CD4-positive, CD25-positive, alpha-beta regulatory T cell (primary cell): ENCODE results near the gene VN1R5. TPM values are rescaled to one million over a fixed set of nuclear protein-coding genes. Genes with fewer than 3 reads are reported as not detected.

Experiments
- ATAC-seq, 2 donors: fragments of 150-1000 bp; cut with Tn5 transposase; one replicate each; pipeline ENCODE4 v1.10.0; 2021; ENCODE audit warnings: low read depth in 2 of 2, moderate number of reproducible peaks in 2 of 2, moderate library complexity in 1 of 2
- DNase-seq, 3 donors: peaks; one replicate each; pipeline versions ENCODE4 v3.0.0 to v3.0.0-alpha.2; 2012 to 2022; ENCODE audit warnings: mixed read lengths in 1 of 3
- H3K27ac ChIP-seq: one replicate; pipeline ENCODE4 v1.7.0; 2013; ENCODE audit warnings: mild to moderate bottlenecking, low read length; ENCODE audit not compliant: insufficient read depth, poor library complexity, severe bottlenecking
- H3K27me3 ChIP-seq: one replicate; pipeline ENCODE4 v1.7.0; 2013; ENCODE audit warnings: low read length; ENCODE audit not compliant: control insufficient read depth, insufficient read depth
- H3K36me3 ChIP-seq: one replicate; pipeline ENCODE4 v1.7.0; 2013; ENCODE audit warnings: mild to moderate bottlenecking, low read length, moderate library complexity; ENCODE audit not compliant: control insufficient read depth, insufficient read depth
- H3K4me1 ChIP-seq: 2 replicates; pipeline ENCODE4 v1.7.0; 2013; ENCODE audit warnings: mild to moderate bottlenecking, low read length; ENCODE audit not compliant: insufficient read depth, control insufficient read depth, poor library complexity, severe bottlenecking
- H3K4me3 ChIP-seq: one replicate; pipeline ENCODE4 v1.7.0; 2013; ENCODE audit warnings: low read depth, mild to moderate bottlenecking, low read length, moderate library complexity
- H3K9me3 ChIP-seq, 2 experiments: 1 replicate in 1 of 2; 2 replicates in 1 of 2; pipeline ENCODE4 v1.7.0; 2013; ENCODE audit warnings: low read length in 2 of 2, mild to moderate bottlenecking in 1 of 2, moderate library complexity in 1 of 2; ENCODE audit not compliant: control insufficient read depth in 2 of 2
- H3K27ac Mint-ChIP-seq, 3 donors: one replicate each; pipeline ENCODE4 v1.8.0; 2020 to 2022; ENCODE audit warnings: mild to moderate bottlenecking in 3 of 3, mixed read lengths in 3 of 3, moderate library complexity in 2 of 3
- H3K27me3 Mint-ChIP-seq: one replicate; pipeline ENCODE4 v1.8.0; 2022; ENCODE audit warnings: mild to moderate bottlenecking, mixed read lengths
- H3K36me3 Mint-ChIP-seq: one replicate; pipeline ENCODE4 v1.8.0; 2020; ENCODE audit warnings: mixed read lengths
- H3K4me1 Mint-ChIP-seq, 4 donors: one replicate each; pipeline ENCODE4 v1.8.0; 2020 to 2022; ENCODE audit warnings: mixed read lengths in 4 of 4, mild to moderate bottlenecking in 1 of 4
- H3K4me3 Mint-ChIP-seq, 4 donors: one replicate each; pipeline ENCODE4 v1.8.0; 2020 to 2022; ENCODE audit warnings: mild to moderate bottlenecking in 4 of 4, mixed read lengths in 4 of 4, moderate library complexity in 3 of 4
- H3K9me3 Mint-ChIP-seq, 7 donors: one replicate each; pipeline ENCODE4 v1.8.0; 2020 to 2022; ENCODE audit warnings: mixed read lengths in 7 of 7, mild to moderate bottlenecking in 3 of 7, moderate library complexity in 2 of 7
- polyA plus RNA-seq, 4 donors: library from polyadenylated mRNA; unstranded; fragments of 300-500 nt; fragmentation: Illumina TruSeq; gene quantifications; one replicate each; pipeline ENCODE4 v1.2.3, GENCODE V29; 2021
- total RNA-seq: library from RNA; stranded (reverse); gene quantifications from one replicate; pipeline ENCODE4 v1.2.3, GENCODE V29; 2022

The VN1R5 gene
- total and polyA plus RNA-seq, 5 donors from 2014 or later, result not detected

DNA sequence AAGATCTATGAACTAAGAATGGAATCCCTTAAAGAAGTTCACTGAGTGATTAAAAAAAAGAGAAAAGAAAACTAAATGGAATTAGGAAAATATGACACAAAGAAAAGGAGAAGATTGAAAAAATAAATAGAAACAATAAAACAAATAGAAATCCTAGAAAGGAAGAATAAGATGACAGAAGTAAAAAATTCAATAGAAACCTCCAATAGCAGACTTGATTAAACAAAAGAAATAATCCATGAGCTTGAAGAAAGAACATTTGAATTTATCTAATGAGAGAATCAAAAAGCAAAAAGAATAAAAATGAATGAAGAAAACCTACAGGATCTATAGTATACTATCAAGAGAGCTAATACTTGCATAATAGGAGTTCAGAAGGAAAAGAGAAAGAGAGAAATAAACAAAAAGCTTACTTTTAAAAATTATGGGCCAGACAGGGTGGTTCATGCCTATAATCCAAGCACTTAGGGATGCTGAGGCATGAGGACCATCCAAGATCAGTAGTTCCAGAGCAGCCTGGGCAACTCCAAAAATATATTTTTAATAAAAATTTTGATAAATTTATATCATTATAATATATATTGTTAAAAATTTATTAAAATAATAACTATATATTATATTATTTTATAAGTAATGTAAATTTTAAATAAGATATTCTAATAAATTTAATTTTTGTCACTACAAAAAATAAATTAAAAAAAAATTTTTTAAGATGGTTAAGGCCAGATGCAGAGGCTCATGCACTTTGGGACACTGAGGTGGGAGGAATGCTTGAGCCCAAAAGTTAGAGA is 9.4 kb upstream of the VN1R5 start:
- Mint-ChIP-seq H3K27me3 (peaks cover 4% of the 10 kb centered on the region), H3K36me3 (no peaks in the 10 kb centered on the region), H3K9me3 (peaks cover 3 to 35% (median 23%) of the 10 kb centered on the region in 7 donors), H3K4me3 (no peak overlapping the region), H3K27ac (no peak overlapping the region), H3K4me1 (no peaks in the 10 kb centered on the region)
- DNase-seq (no peak), ATAC-seq (no peak)
- peaks cover 0 to 6% of the 10 kb centered on the region in 2 experiments for H3K9me3 ChIP-seq
- no peaks in the 10 kb centered on the region for H3K27me3 ChIP-seq
- no peak overlapping the region for H3K4me3 ChIP-seq
- no peak overlapping the region for H3K27ac ChIP-seq
- no peaks in the 10 kb centered on the region for H3K36me3 ChIP-seq
- H3K4me1 ChIP-seq, result no peaks in the 10 kb centered on the region

GRCh38 chr1:247247568-247247967 is 8.3 kb upstream of the VN1R5 start:
- DNase-seq, result no peak
- peaks cover 5 to 41% (median 25%) of the 10 kb centered on the region in 7 donors for H3K9me3 Mint-ChIP-seq
- H3K4me3 ChIP-seq, result no peak overlapping the region
- no peaks in the 10 kb centered on the region for H3K27me3 ChIP-seq
- H3K4me1 Mint-ChIP-seq, result no peaks in the 10 kb centered on the region
- no peak overlapping the region for H3K4me3 Mint-ChIP-seq
- H3K9me3 ChIP-seq, result peaks cover 0 to 6% of the 10 kb centered on the region in 2 experiments
- no peaks in the 10 kb centered on the region for H3K36me3 ChIP-seq
- no peaks in the 10 kb centered on the region for H3K4me1 ChIP-seq
- no peak overlapping the region for H3K27ac ChIP-seq
- peaks cover 4% of the 10 kb centered on the region for H3K27me3 Mint-ChIP-seq
- H3K27ac Mint-ChIP-seq, result no peak overlapping the region
- H3K36me3 Mint-ChIP-seq, result no peaks in the 10 kb centered on the region
- ATAC-seq, result no peak

GRCh38 chr1:247266053-247266452 is 10.2 kb downstream of the VN1R5 start:
- peaks cover 8 to 21% (median 13%) of the 10 kb centered on the region in 7 donors for H3K9me3 Mint-ChIP-seq
- Histone ChIP-seq H3K27ac (no peak overlapping the region), H3K4me1 (no peaks in the 10 kb centered on the region), H3K27me3 (no peaks in the 10 kb centered on the region), H3K36me3 (no peaks in the 10 kb centered on the region), H3K9me3 (peaks cover 0 to 4% of the 10 kb centered on the region in 2 experiments), H3K4me3 (no peak overlapping the region)
- H3K27me3 Mint-ChIP-seq, result peaks cover 20% of the 10 kb centered on the region
- ATAC-seq (no peak), DNase-seq (no peak)
- H3K27ac Mint-ChIP-seq, result no peak overlapping the region
- no peaks in the 10 kb centered on the region for H3K36me3 Mint-ChIP-seq
- H3K4me1 Mint-ChIP-seq, result no peaks in the 10 kb centered on the region
- H3K4me3 Mint-ChIP-seq, result no peak overlapping the region

DNA sequence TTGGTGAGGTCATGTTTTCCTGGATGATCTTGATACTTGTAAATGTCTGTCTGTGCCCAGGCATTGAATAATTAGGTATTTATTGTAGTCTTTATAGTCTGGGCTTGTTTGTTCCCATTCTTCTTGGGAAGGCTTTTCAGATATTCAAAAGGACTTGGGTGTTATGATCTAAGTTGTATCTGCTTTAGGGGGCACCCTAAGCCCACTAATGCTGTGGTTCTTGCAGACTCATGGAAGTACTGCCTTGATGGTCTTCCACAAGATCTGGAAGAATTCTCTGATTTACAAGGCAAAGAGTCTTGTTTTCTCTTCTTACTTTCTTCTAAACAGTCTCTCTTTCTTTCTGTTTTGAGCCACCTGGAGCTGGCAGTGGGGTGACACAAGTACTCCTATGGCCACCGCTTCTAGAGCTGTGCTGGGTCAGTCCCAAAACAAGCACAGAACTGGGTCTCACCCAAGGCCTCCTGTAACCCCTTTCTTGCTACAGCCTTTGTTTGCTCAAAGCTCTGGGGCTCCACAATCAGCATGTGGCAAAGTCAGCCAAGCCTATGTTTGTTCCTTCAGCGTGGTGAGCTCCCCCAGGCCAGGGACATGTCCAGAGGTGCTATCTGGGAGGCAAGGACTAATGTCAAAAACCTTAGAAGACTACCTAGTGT is 12.6 kb downstream of the VN1R5 start:
- DNase-seq (no peak), ATAC-seq (no peak)
- Histone ChIP-seq H3K27me3 (no peaks in the 10 kb centered on the region), H3K27ac (no peak overlapping the region), H3K4me3 (no peak overlapping the region), H3K4me1 (no peaks in the 10 kb centered on the region), H3K9me3 (peaks cover 0 to 9% of the 10 kb centered on the region in 2 experiments), H3K36me3 (no peaks in the 10 kb centered on the region)
- no peaks in the 10 kb centered on the region for H3K36me3 Mint-ChIP-seq
- H3K27ac Mint-ChIP-seq, result no peak overlapping the region
- no peaks in the 10 kb centered on the region for H3K4me1 Mint-ChIP-seq
- H3K27me3 Mint-ChIP-seq, result peaks cover 17% of the 10 kb centered on the region
- H3K9me3 Mint-ChIP-seq, result peaks cover 7 to 28% (median 12%) of the 10 kb centered on the region in 7 donors
- no peak overlapping the region for H3K4me3 Mint-ChIP-seq

- no peaks in the 10 kb centered on the region for H3K36me3 ChIP-seq
- no peaks in the 10 kb centered on the region for H3K36me3 Mint-ChIP-seq
- no peak overlapping the region for H3K4me3 ChIP-seq
- H3K27me3 ChIP-seq, result no peaks in the 10 kb centered on the region
- DNase-seq (no peak), ATAC-seq (no peak)
- peaks cover 15% of the 10 kb centered on the region for H3K27me3 Mint-ChIP-seq
- no peaks in the 10 kb centered on the region for H3K4me1 ChIP-seq
- H3K4me1 Mint-ChIP-seq, result no peaks in the 10 kb centered on the region
- H3K9me3 ChIP-seq, result peaks cover 0 to 9% of the 10 kb centered on the region in 2 experiments
- H3K27ac Mint-ChIP-seq, result no peak overlapping the region
- H3K4me3 Mint-ChIP-seq, result no peak overlapping the region
- H3K27ac ChIP-seq, result no peak overlapping the region
- H3K9me3 Mint-ChIP-seq, result peaks cover 7 to 27% (median 12%) of the 10 kb centered on the region in 7 donors
Measured at GRCh38 chr1:247269133-247269532, 13.3 kb downstream of the VN1R5 start.

- Mint-ChIP-seq H3K27me3 (peaks cover 15% of the 10 kb centered on the region), H3K4me1 (no peaks in the 10 kb centered on the region), H3K9me3 (peaks cover 4 to 22% (median 12%) of the 10 kb centered on the region in 7 donors), H3K4me3 (no peak overlapping the region), H3K27ac (no peak overlapping the region), H3K36me3 (no peaks in the 10 kb centered on the region)
- H3K27ac ChIP-seq, result no peak overlapping the region
- no peaks in the 10 kb centered on the region for H3K36me3 ChIP-seq
- DNase-seq (no peak), ATAC-seq (no peak)
- no peaks in the 10 kb centered on the region for H3K4me1 ChIP-seq
- no peaks in the 10 kb centered on the region for H3K27me3 ChIP-seq
- H3K4me3 ChIP-seq, result no peak overlapping the region
- peaks cover 0 to 9% of the 10 kb centered on the region in 2 experiments for H3K9me3 ChIP-seq
Measured at GRCh38 chr1:247270003-247270402, 14.1 kb downstream of the VN1R5 start.

DNA sequence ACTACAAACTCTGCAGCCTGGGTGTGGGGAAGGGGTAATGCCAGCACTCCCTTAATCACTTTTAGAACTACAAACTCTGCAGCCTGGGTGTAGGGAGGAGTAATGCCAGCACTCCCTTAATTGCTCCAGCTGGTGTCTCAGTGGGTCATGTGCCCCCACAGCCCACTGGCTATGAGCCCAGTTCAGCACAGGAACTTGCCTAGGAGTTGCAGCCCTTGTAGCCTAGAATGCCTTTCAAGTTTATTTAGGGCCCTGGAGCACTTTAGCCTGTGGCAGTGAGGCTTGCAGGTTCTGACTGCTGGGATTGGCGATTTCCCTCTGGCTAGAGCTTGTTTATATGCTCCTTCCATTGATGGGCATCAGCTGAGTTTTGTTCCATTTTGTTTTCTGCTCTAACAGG is 17.1 kb downstream of the VN1R5 start:
- peaks cover 0 to 9% of the 10 kb centered on the region in 2 experiments for H3K9me3 ChIP-seq
- Mint-ChIP-seq H3K4me3 (no peak overlapping the region), H3K4me1 (peaks cover 0 to 6% (median 0%) of the 10 kb centered on the region in 4 donors), H3K9me3 (peaks cover 0 to 28% (median 8%) of the 10 kb centered on the region in 7 donors), H3K27ac (no peak overlapping the region), H3K36me3 (peaks cover 7% of the 10 kb centered on the region), H3K27me3 (peaks cover 6% of the 10 kb centered on the region)
- H3K4me1 ChIP-seq, result no peaks in the 10 kb centered on the region
- H3K27me3 ChIP-seq, result no peaks in the 10 kb centered on the region
- H3K36me3 ChIP-seq, result no peaks in the 10 kb centered on the region
- DNase-seq (no peak), ATAC-seq (no peak)
- no peak overlapping the region for H3K4me3 ChIP-seq
- no peak overlapping the region for H3K27ac ChIP-seq
